NCI-H187 treated with DMSO at 0.1 percent for 48 hours (cell line): Measurements from ENCODE around the gene SREBF2.
"Not testable (repeated sequence)": the region's sequence is repeated elsewhere in the genome, so short reads cannot be mapped to it uniquely, and the experiment has no call there.

Experiments
- DNase-seq: peaks from one replicate; lab custom pipeline; 2025; lab: John Stamatoyannopoulos, UW

Gene SREBF2

DNA sequence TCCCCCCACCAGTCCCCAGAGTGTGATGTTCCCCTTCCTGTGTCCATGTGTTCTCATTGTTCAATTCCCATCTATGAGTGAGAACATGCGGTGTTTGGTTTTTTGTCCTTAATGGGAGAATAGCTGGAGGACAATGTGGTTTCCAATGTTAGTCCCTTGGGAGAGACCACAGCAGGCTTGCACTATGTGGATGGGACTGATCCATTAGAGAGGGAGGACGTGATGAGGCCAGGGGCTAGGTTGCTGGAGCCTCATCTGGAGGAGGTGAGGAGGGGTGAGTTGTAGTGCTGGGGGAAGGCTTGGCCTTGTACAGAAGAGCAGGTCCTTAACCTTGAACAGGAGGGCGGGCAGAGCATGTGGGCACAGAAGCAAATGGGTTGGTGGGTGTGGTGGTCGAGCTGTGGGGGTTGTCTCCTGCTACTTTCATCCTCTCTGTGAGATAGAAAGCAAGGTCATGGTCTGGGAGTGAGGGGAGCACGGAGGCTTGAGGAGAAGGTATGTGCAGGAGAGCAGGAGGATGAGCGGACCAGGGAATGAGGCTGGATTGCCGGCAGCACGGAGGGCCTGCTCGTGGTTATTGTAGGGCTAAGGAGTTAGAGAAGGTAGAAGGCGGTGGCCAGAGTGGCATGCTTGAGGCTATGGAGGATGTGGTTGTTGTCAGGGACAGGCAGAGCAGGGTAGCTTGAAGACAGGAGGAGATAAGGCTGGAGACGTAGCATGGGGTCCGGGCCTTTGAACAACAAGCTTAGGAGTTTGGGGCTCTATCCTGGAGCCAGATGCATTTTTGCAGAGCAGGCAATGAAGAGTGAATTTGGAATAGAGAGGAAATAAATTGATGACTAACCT, 11.2 kb upstream of the SREBF2 start:
- no peak for DNase-seq

DNA sequence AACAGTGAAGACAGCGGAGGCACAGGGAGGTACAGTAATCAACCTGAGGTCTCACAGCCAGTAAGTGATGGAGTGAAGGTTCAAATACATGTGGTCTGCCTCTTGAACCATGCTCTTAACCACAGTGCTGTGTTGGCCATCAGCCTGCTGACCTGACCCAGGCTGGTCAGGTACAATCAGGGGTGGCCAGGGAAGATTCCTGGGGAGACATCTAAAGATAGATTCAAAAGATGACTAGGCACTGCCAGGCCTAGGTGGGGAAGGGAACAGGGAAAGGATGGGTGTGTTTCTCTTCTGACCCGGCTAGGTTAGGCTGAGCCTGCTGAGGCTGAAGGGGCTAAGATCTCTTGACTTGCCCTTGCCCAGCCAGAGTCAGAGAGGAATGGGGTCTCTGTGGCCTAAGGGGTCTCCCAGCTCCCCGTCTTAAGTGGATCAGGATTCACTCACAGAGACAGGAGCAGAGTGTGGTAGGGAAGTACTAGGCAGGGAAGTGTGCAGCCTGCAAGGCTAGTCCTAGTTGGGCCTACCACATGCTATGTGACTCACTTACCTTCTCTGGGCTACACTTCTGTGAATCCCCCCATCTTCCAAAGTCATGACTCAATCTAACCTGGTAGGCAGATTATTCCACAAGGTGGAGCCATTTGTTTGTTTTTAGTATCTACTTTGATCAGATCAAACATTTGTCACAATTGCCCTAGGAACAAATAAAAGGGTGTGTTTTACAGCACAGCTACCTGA, 10.4 kb upstream of the SREBF2 start:
- DNase-seq: no peak

DNA sequence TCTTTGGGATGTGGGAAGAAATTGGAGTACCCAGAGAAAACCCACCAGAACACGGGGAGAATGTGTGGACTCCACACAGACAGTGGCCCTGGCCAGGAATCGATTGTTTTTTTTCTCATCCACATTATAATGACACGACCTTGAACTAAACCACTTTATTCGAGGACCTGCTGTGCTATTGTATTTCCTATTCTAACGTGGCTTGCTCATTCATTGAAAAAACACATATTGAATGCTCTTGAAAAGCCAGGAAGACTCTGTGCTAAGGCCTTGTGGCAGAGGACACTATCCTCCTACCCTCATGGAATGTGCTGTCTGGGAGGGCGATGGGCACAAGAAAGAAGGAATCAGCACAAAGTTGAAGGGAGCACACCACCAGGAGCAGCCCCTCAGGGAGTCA, 9.1 kb upstream of the SREBF2 start:
- DNase-seq: no peak

DNA sequence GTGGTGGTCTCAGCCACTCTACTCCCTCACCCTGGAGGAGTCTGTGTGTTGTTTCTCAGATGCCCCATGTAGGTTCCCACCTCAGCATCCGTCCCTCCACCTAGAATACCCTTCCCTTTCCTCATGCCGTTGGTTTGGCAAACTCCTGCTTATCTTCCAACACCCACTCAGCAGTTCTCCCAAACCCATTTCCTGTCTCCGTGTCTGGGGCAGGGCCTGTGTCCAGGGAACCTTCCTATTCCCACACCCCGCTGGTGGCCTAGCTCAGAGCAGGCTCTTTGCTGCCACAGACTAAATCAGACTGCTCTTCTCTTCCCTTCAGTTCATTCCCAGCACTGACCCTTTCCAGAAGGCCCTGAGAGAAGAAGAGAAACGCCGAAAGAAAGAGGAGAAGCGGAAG, 7.5 kb upstream of the SREBF2 start:
- no peak for DNase-seq

DNA sequence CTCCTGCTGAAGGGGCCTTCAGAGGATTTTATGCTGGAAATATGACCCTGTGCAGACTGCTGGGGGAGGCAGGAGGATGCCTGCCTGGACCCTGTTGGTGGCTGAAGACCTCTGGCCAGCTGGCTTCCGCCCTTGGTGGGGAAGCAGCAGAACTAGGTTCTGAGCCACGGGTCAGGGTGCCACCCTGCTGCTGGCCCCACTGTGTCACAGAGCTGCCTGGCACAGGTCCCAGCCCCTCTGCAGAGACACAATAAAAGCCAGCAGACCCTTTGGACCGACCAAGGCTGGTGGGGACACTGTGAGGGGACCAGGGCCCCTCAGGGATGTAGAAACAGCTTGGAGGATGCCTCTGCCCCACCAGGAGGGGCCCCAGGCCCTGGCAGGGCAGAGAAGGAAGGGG, 6.9 kb upstream of the SREBF2 start:
- no peak for DNase-seq

DNA sequence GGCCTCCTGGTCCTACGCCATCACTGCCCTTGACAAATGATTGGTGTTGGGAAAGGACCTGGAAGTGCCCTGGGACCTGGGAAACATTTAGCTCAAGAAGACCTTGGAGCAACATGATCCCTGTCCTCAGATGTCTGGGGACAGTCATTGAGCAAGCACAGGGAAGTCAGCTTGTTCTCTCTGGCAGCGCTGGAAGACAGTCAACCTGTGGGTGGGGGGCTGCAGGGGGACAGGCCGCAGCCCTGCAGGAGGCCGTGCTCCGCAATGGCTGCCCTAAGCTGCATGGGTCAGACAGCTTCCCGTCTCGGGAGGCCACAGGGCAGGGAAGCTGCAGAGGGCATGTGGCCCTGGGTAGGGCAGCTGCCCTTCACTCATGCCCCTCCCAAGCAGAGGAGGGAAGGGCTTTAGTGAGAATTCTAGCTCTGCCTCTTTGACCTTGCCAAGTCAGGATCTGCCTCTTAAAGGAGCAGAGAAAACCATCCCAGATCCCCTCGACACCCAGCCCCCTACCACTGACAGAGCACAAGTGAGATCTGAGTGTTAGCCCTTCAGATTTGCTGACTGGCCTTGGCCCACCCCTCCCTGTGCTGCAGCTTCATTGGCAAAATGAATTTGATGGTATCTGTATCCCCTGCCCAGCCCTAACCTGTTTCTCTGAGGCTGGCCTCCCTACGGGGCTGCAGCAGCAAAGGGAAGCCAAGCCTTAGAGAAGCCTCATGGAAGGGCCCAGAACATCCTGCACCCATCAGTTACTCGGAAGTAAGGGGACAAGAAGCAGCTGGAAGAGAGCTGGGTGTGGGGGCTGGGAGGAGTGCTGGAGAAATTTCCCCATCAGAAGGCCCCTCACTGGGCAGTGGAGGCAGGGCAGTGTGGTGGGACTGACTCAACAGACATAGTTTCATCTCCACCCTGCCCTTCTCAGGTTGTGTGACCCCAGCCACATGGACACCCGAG, 6.2 kb upstream of the SREBF2 start:
- no peak for DNase-seq

DNA sequence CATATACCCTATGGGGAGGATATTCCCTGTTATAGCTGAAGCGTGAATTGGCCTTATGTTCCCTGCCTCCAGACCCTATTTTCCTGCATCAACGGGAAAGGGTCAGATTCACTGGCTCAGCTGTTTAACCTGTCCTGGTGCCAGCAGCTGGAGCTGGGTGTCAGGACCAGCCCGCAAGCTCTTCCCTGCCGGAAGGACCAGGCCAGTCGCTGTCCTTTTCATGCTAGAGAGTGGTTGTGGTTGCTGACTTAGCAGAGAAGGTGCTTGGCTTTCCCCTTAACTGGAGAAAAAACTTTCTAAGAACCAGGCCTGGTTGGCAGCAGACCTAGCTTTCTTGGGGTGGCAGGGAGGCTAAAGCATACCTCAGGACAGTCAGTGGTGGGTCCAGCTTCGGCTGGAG, 5.2 kb upstream of the SREBF2 start:
- no peak for DNase-seq

DNA sequence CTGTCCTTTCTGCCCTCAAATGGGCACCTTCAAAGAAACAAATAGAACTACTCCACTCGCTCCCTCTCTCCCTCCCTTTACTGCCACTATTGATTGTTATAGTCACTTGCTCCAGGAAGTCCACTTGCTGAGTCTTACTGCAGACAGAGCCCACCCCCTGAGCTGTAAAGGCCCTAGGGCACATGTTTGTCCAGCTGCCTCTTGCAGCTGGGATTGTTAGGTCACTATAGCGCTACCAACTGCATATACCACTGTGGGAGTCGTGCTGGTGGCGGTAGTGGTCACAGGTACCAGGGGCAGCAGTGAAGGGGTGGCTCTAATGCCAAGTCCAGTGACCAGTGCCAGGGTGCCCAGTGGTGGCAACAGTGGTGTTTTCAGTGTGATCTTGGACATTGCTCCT, 4.4 kb upstream of the SREBF2 start:
- DNase-seq: no peak

DNA sequence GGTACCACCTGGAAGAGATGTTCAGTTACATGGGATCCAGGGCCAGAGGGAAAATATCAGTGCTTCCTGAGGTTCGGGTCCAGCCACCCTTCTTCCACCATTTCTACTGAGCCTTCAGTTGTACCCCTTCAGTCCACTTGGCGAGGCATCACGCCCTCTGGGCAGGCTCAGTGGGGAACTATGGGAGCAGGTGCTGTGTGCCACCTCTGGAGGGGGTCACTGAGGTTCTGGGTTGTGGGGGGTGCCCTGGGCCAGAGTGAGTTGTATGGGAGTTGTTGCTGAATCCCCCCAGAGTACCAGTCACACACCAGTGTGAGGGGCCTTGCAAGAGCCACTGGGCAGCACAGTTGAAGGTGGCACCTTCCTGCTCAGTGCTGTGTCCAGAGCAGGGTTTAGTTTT, 2.7 kb upstream of the SREBF2 start:
- DNase-seq: no peak

DNA sequence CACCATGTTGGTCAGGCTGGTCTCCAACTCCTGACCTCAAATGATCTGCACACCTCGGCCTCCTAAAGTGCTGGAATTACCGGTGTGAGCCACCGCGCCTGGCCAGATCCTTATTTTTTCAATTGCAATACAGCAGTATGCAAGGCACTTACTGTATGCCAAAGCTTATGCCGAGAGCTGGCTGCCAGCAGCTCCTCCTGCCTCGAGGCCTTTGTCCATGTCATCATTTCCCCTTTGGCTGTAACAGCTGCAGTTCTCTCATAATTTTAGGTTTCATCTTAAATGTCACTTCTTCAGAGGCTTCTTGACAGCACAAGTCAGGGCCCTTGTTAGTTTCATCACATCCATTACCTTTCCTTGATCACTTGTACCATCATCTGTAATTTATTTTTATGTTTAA, 1.5 kb upstream of the SREBF2 start:
- DNase-seq: no peak

DNA sequence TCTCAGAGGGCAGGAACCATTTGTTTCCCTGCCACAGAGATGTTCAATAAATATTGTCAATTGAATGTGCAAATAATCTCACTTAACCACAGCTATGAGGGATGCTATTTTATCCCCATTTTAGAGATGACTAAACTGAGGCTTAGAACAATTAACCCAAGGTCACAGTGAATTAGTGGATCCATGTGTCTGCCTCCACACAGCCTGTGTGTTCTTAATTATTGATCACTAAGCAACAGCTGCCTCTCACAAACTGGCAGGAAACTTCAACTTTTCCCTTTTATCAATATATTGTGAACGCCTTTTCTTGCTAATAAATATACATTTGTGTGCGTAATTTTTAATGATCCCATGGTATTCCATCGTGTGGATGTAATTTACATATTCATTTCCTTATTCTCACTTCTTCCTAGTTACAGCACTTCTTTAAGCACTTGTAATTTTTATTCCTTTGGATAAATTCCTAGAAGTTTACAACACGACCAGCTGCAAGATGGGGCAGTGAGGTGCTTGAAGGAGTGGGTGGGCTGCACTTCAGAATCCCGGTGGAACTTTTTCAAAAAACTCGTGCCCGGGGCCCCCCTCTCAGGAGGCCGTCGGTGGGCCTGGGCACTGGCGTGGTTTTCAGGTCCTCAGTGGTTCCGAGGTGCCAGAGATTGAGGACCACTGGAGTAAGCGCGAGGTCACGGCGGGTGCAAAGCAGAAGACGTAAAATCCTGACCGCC, 915 bp upstream of the SREBF2 start:
- no peak for DNase-seq

DNA sequence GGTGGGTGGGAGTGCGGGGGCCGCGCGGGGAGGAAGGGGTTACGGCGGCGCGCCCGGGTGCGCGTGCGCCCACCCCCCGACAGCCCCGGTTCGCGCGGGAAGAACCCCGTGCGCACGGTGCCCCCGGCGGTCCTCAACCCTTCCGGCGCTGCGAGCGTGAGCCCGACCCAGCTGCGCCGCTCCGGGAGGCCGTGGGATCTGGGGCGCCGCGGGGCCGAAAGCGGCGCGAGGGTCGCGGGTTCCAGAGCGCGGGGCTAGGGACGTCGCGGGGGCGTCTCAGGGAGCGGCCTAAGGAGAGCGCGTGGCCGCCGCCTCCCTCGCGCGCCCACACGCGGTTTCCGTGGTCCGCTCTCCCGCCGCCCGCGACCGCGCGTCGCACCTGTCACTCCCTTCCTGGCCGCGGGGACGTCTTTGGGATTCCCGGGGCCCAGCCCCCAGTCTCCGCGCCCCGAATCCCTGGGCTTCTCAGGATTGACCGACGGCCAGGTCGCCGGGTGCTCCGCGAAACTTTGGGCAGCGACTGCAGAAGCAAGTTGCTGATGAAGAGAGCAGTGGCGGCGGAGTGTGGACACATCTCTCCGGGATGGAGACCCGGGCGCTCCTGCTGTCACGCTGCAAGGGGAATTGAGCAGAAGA, 582 bp downstream of the SREBF2 start:
- no peak for DNase-seq

DNA sequence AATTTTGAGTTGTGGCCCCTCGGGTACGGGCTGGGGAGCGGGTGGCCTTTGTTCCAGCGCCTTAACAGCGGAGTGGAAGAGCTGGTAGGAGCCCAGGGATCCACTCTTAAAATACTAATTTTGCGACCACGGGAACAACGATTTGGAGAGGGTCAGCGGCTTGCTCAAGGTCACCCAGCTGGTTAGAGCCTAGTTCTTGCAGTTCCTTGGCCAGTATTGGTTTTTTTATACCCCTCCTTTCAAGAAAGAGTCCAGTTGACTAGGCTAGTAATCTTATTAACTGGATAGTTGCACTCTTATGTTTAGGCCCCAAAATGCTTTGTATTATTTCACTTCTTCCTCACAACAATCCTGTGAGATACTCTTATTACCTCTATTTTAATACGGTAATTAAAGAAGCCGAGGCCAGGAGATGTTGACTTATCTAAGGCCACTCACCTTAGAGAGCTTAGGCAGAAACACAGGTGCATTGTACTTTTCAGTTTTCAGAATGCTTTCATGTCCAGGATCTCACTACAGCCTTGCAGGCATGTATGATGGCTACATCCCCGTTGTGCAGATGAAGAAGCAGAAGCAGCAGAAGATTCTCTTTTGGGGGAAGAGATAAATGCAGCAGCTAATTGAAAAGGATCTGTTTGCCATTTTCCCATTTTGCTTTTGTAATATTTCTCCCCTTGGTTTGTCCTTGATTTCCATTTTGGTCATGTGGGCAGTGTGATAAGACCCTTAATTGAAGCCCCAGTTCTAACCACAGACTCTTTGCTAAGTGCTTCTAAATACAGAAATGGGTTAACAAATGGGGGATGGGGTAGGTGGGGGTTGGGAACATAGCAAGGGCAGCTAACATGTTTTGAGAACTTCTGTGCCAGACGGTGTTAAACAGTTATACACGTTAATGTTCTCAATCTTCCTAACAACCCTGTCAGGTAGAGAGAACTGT, 1.4 kb downstream of the SREBF2 start:
- no peak for DNase-seq

DNA sequence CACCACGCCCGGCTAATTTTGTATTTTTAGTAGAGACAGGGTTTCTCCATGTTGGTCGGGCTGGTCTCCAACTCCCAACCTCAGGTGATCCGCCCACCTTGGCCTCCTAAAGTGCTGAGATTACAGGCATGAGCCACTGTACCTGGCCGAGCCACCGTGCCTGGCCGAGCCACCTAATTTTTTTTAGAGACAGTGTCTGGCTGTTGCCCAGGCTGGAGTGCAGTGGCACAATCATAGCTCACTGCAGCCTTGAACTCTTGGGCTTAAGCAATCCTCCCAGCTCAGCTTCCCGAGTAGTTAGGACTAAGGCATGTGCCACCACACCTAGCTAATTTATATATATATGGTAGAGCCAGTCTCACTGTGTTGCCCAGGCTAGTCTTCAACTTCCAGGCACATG, 2.6 kb downstream of the SREBF2 start:
- DNase-seq: not testable (repeated sequence)

DNA sequence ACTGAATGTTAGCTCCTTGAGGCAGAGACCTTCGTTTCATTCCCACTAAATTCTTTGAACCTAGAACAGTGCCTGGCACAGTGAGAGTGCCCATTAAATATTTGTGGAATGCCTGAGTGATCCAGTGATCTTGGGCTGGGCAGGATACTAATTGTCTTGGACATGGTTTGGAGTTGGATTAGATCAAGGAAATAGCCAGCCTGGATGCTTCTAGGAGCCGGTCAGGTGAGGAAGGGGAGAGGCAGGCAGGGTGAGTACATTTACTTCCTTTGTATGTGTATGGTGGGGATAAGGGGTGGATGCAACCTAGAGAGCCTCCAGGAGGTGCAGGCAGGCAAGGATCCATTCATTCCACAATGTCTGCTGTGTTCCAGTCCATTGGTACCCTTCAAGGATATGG, 3.6 kb downstream of the SREBF2 start:
- no peak for DNase-seq

DNA sequence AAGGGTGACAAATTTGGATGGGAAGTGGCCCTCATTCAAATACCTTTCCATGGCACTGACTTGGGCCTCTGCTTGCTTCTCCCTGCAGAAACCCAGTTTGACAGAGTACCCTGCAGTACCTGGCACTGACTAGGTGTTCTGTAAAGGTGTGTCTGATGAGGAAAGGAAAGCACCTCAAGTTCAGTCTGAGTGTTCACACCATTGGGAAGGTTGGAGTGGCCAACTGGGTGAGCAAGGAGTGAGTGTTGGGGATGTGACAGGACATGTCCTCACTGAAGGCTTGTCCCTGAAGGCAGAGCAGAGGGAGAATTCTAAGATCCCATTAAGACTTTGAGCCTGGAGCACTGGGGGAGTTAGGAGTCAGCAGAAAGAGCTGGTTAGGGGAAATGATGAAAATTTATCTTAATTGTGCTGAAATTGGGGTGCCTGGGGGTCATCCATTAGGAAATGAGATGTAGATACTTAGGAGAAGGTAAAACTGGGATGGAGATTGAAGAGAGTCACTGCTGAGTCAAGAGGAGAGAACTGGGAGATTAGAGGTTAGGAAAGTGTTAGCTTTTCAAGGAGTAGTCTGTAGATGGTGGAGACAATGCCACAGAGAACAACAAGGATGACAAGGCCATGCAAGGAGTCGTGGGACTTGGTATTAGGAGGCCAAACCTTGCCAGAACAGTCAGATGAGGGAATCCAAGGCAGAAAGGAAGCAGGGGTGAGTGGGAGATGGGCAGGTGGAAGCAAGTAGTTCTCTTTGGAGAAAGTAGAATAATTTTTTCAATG, 6.1 kb downstream of the SREBF2 start:
- no peak for DNase-seq

DNA sequence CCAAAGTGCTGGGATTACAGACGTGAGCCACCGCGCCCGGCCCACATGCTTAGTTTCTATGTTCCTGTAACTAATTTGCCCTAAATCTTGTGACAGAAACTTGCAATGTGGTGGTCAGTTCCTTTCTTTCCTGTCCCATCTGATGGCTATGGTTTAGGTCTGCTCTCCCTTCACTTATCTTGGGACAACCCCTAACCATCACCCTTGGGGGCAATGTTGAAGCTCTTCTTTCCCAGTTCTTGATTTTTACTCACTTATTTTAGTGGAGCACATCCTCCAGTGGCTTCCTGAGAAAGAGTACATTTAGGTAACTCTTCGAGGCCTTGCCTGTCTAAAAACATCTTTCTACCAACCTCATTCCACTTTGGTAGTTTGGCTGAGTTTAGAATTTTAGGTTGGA, 7.3 kb downstream of the SREBF2 start:
- DNase-seq: no peak

DNA sequence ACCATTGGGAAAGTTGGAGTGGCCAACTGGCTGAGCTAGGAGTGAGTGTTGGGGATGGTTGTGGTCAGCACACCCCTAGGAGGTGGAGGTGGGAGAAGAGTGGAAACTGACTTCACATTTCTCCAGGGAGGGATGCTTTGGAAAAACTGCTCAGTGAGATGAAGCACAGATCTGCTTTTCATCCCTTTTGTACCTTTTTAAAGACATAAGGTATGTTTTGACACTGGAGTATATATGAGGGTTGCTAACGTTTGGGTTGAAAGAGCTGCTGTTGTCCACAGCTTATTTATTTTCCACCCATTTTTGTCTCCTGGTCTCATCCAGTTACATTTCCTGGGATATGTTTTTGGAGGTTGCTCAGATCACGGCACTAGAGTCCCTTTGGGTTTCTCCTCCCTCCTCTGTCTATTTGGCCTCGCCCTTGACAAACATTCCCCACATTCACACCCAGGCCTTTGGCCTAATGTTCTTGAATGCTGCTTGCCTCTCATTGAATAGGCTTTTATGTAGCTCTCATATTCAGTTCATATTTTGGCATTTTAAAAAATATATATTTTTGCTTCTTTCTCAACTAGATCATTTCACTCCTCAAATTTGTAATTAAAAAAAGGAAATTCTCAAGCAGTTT, 8.3 kb downstream of the SREBF2 start:
- no peak for DNase-seq
